GM12864 (cell line): ENCODE results near the gene UVRAG.

Experiments
- DNase-seq: peaks from one replicate; pipeline ENCODE4 v3.0.0-alpha.2; 2011; ENCODE audit warnings: low read depth
- H3K4me3 ChIP-seq: 2 replicates; pipeline ENCODE4 v1.5.1; 2011; ENCODE audit warnings: mild to moderate bottlenecking, low read depth, low read length, control low read depth
- TF ChIP-seq, protein P1 (sequence below): IDR thresholded peaks from 2 replicates; pipeline ENCODE4 v1.5.1; 2011; ENCODE audit warnings: low read depth, mild to moderate bottlenecking, moderate library complexity, low read length, control low read depth, inconsistent platforms; ENCODE audit errors: missing control alignments

UVRAG gene

GRCh38 chr11:76139314-76139713, 324.3 kb downstream of the UVRAG start:
- TF ChIP-seq, protein P1, sequence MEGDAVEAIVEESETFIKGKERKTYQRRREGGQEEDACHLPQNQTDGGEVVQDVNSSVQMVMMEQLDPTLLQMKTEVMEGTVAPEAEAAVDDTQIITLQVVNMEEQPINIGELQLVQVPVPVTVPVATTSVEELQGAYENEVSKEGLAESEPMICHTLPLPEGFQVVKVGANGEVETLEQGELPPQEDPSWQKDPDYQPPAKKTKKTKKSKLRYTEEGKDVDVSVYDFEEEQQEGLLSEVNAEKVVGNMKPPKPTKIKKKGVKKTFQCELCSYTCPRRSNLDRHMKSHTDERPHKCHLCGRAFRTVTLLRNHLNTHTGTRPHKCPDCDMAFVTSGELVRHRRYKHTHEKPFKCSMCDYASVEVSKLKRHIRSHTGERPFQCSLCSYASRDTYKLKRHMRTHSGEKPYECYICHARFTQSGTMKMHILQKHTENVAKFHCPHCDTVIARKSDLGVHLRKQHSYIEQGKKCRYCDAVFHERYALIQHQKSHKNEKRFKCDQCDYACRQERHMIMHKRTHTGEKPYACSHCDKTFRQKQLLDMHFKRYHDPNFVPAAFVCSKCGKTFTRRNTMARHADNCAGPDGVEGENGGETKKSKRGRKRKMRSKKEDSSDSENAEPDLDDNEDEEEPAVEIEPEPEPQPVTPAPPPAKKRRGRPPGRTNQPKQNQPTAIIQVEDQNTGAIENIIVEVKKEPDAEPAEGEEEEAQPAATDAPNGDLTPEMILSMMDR, result no peak
- DNase-seq, result no peak
- no peak overlapping the region for H3K4me3 ChIP-seq

DNA sequence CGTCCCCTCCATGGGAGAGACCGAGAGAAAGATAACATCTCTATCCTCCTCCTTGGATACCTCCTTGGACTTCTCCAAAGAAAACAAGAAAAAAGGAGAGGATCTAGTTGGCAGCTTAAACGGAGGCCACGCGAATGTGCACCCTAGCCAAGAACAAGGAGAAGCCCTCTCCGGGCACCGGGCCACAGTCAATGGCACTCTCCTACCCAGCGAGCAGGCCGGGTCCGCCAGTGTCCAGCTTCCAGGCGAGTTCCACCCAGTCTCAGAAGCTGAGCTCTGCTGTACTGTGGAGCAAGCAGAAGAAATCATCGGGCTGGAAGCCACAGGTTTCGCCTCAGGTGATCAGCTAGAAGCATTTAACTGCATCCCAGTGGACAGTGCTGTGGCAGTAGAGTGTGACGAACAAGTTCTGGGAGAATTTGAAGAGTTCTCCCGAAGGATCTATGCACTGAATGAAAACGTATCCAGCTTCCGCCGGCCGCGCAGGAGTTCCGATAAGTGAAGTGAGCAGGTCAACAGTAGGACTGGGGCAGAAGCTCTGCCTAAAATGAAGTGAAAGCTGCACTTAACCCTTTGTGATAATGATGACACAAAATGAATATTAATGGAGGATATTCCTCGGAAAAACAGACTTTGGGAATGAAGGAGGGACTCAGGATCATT, 326.0 kb downstream of the UVRAG start:
- TF ChIP-seq, protein P1, result no peak
- DNase-seq, result no peak

GRCh38 chr11:76141901-76142588, 327.0 kb downstream of the UVRAG start:
- DNase-seq, result no peak
- no peak overlapping the region for H3K4me3 ChIP-seq
- TF ChIP-seq, protein P1, result no peak

More for the DNA sequence above, 326.0 kb downstream of the UVRAG start:
- H3K4me3 ChIP-seq, result no peak overlapping the region

GRCh38 chr11:76143274-76143673, 328.3 kb downstream of the UVRAG start:
- H3K4me3 ChIP-seq, result no peak overlapping the region
- no peak for DNase-seq
- TF ChIP-seq, protein P1, result no peak

GRCh38 chr11:76147106-76147740, 332.2 kb downstream of the UVRAG start:
- no peak overlapping the region for H3K4me3 ChIP-seq
- TF ChIP-seq, protein P1, result no peak

DNA sequence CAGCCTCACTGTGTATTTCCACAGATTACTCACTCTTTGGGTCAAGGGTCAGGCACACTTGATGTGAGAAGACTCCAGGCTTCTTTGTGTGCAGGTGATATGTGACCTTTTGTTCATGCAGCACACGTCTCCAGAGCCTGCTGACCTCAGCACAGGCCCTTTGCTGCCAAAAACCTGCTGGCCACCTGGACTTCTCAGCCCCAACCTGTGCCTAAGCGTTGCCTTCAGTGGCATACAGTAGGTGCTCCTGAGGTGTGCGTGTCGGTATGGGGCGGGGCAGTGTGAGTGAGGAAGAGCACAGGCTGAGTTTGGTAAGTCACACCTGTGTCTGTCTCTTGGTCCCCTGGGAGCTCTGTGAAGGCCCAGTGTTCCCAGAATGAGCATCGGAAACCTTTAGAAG, 333.2 kb downstream of the UVRAG start:
- DNase-seq, result no peak
- TF ChIP-seq, protein P1, result no peak
- H3K4me3 ChIP-seq, result no peak overlapping the region

More at GRCh38 chr11:76147106-76147740, 332.2 kb downstream of the UVRAG start:
- no peak for DNase-seq
